OCI-LY1 (cell line): ENCODE results near the gene CRISP3.

ENCODE experiments used
- H2AFZ ChIP-seq: fragments of 200-600 bp; sonication (generic), shearing (Covaris generic); 2 replicates; pipeline ENCODE4 v1.6.0; 2014; ENCODE audit warnings: antibody characterized with exemption, mild to moderate bottlenecking, low read length
- H3F3A ChIP-seq: fragments of 200-600 bp; sonication (generic), shearing (Covaris generic); 2 replicates; pipeline ENCODE4 v1.6.0; 2014; ENCODE audit warnings: mild to moderate bottlenecking, antibody characterized with exemption, low read length, moderate library complexity; ENCODE audit not compliant: insufficient read depth
- H3K27ac ChIP-seq: fragments of 200-600 bp; sonication (generic); 2 replicates; pipeline ENCODE4 v1.5.1; 2014; ENCODE audit warnings: low read length, mixed run types, mild to moderate bottlenecking, low read depth; ENCODE audit not compliant: poor library complexity, severe bottlenecking
- H3K27me3 ChIP-seq: fragments of 200-600 bp; sonication (generic); 2 replicates; pipeline ENCODE4 v1.6.0; 2014; ENCODE audit warnings: antibody characterized with exemption, mild to moderate bottlenecking, low read length, moderate library complexity; ENCODE audit not compliant: insufficient read depth
- H3K36me3 ChIP-seq: fragments of 200-600 bp; sonication (generic); 2 replicates; pipeline ENCODE4 v1.6.1; 2014; ENCODE audit warnings: mild to moderate bottlenecking, antibody characterized with exemption, low read length, moderate library complexity, mixed read lengths; ENCODE audit not compliant: insufficient read depth
- H3K4me1 ChIP-seq: fragments of 200-600 bp; sonication (generic); 2 replicates; pipeline ENCODE4 v1.5.1; 2014; ENCODE audit warnings: mild to moderate bottlenecking, low read length, moderate library complexity; ENCODE audit not compliant: insufficient read depth, severe bottlenecking
- H3K4me2 ChIP-seq: fragments of 200-600 bp; sonication (generic), shearing (Covaris generic); 2 replicates; pipeline ENCODE4 v1.6.1; 2014; ENCODE audit warnings: low read length
- H3K4me3 ChIP-seq: fragments of 200-600 bp; sonication (generic); 2 replicates; pipeline ENCODE4 v1.5.1; 2014; ENCODE audit warnings: low read length, low read depth, mild to moderate bottlenecking, mixed read lengths; ENCODE audit not compliant: poor library complexity, severe bottlenecking
- H3K79me2 ChIP-seq: fragments of 200-600 bp; shearing (Covaris generic); 2 replicates; pipeline ENCODE4 v1.6.1; 2016; ENCODE audit warnings: mixed run types, low read length, mixed read lengths; ENCODE audit not compliant: insufficient read depth
- H3K9ac ChIP-seq: fragments of 200-600 bp; sonication (generic), shearing (Covaris generic); 2 replicates; pipeline ENCODE4 v1.6.1; 2014; ENCODE audit warnings: mild to moderate bottlenecking, low read length, mixed read lengths
- H3K9me2 ChIP-seq: fragments of 200-600 bp; sonication (generic), shearing (Covaris generic); 2 replicates; pipeline ENCODE4 v1.6.1; 2014; ENCODE audit warnings: low read depth, mild to moderate bottlenecking, low read length, mixed read lengths
- H3K9me3 ChIP-seq: fragments of 200-600 bp; shearing (Covaris generic); 2 replicates; pipeline ENCODE4 v1.6.1; 2014; ENCODE audit warnings: low read length, mixed read lengths
- H4K20me1 ChIP-seq: fragments of 200-600 bp; sonication (generic), shearing (Covaris generic); 2 replicates; pipeline ENCODE4 v1.6.0; 2016; ENCODE audit warnings: mild to moderate bottlenecking, low read length; ENCODE audit not compliant: insufficient read depth
- CTCF ChIP-seq: fragments of 200-600 bp; sonication (generic), shearing (Covaris generic); IDR thresholded peaks from 2 replicates; pipeline ENCODE4 v1.5.1; 2017; ENCODE audit warnings: mild to moderate bottlenecking, antibody characterized with exemption, low read length, moderate library complexity, mixed read lengths
- EZH2 ChIP-seq: fragments of 200-600 bp; sonication (generic), shearing (Covaris generic); IDR thresholded peaks from 2 replicates; pipeline ENCODE4 v1.8.0; 2017; ENCODE audit warnings: borderline replicate concordance, mixed run types, mild to moderate bottlenecking, antibody characterized with exemption, low read length, moderate library complexity, mixed read lengths

CRISP3 gene

GRCh38 chr6:49692534-49692933, 51.7 kb downstream of the CRISP3 start:
- Histone ChIP-seq H3K4me3 (no peak overlapping the region), H3F3A (no peaks in the 10 kb centered on the region), H2AFZ (no peak overlapping the region), H3K9me2 (no peaks in the 10 kb centered on the region), H3K27me3 (no peaks in the 10 kb centered on the region), H3K36me3 (no peaks in the 10 kb centered on the region; the same call in 1 of the 2 replicates), H3K9me3 (no peaks in the 10 kb centered on the region), H3K27ac (no peak overlapping the region), H3K79me2 (no peaks in the 10 kb centered on the region), H3K4me2 (no peak overlapping the region), H3K4me1 (no peaks in the 10 kb centered on the region), H4K20me1 (no peaks in the 10 kb centered on the region), H3K9ac (no peak overlapping the region)
- TF ChIP-seq EZH2 = no peak
- TF ChIP-seq CTCF = no peak
